ENCODE data around the gene ACVR1.

The ACVR1 gene

DNA sequence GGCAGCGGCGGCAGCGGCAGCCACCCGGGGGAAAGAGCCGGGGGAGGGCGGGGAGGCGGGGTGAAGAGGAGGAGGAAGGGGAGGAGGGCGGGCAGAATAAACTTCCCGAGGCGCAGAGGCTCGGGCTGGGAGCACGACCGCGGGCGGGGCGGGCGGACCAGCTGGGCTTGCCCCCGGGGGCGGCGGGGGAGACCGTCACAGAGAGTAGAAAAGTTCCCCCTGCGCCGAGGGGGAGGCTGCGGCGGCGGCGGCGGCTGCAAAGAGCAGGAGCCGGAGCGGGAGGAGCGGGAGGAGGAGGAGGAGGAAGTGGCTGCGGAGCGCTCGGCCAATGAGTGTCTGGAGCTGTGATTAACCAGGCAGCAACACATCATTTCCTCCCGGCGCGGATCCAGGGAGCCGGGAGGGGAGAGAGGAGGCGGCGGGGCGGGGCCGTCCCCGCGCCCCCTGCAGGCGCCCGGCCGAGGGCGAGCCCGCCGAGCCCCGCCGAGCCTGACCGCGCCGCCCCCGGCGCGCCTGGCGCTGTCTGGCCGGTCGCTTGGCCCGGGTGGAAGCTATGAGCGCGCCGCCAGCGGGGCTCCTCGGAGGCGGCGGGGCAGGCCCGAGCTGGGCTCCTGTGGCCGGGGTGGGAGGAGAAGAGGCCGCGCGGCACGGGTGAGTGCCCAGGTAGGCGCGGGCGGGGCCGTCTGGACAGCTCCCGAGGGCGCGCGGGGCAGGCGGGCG, at the start of gene ACVR1:
Gene ACVR1, minus strand, starts transcription at position 265 of the 720 bp plus-strand sequence. CDS start 76,837 bp downstream, outside the sequence.
- DNase-seq = peak; percentile 89

DNA sequence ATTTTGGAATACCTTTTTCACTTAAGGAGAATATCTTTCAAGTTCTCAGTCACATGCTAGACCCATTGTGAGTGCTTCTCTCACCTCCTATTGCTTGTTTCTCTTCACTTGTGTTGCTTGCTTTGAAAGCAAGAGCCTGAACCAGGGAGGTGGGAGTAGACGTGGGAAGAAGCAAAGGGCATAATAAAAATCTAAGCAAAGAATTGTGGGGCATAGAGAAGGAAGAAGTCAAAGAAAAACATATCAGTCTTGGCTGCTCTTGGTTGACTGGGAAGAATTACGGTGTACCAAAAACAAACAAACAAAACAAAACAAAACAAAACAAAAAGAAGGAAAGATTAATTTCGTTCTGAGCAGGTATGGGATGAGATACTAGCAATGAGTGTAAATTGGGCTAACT, 48.9 kb upstream of the ACVR1 start:
- no peak for DNase-seq

DNA sequence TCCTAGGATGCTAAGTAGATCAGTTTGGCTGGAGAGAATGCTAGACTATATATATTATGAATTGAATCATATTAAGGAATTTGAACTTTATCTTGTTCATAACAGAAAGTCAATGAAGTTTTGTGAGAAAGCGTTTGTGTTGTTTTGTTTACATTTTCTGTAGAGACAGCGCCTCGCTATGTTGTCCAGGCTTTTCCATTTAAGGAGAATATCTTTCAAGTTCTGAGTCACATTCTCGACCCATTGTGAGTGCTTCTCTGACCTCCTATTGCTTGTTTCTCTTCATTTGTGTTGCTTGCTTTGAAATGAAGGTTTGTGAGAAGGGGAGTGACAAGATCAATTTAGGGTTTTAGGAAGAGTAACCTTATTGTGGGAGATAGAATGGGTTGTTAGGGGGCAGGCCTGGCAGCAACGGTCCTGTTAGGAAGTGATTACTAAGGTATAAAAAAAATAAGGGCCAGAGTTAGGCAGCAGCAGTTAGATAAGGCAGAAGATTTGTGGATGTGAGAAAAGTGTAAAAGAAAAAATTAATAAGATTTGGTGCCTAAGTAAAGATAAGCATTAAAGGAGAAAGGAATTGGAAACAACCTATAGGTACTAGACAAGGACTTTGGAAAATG, 47.6 kb upstream of the ACVR1 start:
- no peak for DNase-seq

DNA sequence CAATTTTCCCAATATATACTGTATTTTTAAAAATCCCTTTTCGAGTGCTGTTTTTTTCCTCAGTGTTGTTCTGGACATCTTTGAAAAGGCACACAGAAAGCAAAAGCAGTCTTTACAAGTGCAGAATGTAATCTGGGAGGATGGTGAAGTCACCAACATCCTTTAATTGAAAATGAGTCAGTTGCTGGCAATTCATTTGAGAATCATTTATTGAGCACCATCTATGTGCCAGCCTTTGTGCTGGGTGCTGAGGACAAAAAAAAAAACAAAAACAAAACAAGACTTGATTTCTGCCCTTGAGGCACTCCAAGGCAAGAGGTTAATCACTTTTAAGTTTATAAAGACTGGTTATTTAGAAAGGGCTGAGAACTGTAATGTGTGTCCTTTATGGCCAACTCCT, 46.7 kb upstream of the ACVR1 start:
- DNase-seq = no peak

DNA sequence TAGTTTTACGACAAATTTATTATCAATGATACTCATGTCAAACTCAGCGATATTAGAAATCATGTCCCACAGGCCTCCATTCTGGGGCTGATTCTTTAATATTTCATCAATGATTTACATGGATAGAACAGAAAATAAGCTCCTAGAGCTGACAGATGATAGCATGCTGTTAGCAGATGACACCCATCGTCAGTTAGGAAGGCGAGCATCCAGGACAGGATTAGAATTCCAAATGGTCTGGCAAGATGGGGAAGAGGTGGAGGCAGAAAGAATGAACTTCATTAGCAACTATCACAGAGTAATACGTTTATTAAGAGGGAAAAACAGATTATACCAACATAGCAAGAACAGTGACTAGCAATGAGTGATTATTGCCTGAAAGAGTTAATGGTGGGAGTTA, 46.2 kb upstream of the ACVR1 start:
- no peak for DNase-seq

DNA sequence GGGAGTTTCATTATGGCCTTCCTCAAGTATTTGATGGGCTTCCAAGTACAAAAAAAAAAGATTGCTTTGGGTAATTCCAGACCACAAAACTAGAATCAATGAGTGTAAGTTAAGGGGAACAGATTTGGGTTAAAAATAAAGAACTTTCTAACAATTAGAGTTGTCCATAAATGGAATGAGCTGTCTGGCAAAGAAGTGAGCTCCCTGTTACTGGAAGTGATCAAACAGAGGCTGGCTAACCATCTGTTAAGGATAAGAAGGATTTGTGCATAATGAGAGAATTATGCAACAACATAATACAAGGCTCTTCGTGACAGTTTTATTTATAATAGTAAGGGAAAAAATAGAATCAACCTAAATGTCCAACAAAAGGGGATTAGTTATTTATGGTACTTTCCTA, 44.6 kb upstream of the ACVR1 start:
- no peak for DNase-seq

DNA sequence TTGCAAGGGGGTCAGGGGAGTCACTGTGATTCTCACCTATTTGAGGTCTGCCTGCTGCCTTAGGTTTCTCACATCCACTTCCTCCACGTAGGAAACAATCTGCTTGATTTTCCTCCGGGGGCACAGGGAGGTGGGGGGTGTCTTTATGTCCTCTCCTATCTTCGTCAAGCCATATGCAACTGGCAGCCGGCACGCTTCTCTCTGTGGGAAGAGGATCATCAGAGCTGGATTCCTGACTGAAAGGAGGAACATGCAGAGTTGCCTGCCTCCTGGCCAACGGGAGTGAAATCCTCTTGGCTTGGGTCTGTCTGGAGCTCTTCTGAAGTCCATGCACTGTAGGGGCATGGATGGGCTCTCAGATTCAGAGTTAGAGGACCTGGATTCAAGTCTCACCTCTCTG, 43.1 kb upstream of the ACVR1 start:
- DNase-seq = no peak

DNA sequence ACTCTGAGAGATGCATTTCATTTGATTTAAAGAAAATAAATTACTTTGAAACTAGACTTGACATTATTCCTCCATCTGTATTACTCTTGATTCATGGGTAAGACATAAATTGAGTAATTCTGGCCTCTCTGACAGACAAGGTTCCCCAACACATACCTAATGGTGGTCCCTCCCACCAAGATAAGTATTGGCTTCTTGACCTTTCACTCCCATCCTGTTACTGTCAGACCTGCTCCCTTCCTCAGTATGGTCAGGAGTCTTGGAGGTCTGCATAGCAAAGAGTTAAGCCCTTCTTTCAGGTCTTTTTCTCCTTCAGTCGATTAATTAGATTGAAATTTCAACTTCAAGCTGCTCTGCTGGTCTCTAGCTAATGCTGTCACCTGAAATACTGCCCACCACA, 42.2 kb upstream of the ACVR1 start:
- DNase-seq = no peak

DNA sequence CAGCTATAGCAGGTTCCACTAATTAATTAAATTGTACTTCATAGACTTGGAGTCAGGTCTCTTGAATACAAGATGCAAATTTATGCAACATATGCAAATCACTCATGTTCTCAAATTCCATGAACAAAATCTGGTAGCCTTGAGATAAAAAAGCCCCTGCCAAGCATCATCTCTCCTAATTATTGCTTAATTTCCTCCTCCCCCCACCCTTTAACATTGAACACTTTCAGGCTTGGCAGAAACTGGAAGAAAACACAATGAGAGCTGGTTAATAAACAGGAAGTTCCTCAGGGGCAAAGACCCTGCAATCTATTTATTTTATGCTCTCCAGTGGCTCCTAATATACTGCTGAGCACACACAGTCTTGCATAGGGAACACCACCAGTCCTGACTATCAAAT, 35.6 kb upstream of the ACVR1 start:
- no peak for DNase-seq

DNA sequence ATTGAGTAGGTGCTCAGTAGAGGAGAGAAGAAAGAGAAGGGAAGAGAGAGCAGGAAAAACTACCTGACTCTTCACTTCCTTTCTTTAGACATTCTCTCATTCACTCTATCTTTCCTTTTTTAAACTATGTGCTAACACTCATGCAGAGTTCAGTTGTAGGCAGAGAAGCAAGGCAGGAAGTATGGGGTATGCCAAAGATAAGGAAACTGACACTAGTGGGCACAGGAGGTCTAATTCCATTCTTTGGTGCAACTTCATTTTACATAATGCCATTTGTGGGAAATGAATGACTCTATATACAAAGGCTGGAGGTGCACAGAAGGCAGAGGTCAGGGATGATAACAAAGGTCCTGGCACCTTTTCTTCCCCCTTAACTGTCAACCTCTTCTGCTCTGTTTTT, 35.1 kb upstream of the ACVR1 start:
- DNase-seq = no peak

DNA sequence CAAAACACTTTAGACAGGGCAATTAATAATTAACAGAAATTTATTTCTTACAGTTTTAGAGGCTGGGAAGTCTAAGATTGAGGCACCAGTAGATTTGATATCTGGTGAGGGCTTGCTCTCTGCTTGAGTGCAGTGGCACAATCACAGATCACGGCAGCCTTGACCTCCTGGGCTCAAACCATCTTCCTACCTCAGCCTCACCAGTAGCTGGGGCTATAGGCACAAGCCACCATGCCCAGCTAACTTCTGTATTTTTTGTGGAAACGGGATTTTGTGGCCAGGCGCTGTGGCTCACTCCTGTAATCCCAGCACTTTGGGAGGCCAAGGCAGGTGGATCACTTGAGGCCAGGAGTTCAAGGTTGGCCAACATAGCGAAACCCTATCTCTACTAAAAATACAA, 29.0 kb upstream of the ACVR1 start:
- no peak for DNase-seq

DNA sequence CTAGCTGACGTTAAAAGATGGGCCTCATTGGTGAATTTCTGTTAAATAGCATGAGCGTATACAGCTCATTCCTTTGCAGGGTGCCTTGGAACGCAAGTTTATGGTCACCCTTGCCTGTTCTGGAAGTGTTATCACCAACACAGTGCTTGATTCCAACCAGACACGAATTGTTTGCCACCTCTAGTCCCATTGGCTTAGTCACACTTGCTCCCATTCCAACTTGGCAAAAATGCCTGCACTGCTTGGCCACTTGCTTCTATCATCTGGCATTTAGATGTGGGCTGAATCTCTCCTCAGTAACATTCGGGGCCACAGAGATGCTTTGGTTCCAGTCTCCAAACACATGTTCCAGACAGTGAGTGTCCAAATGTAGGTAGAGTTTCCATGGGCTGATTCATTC, 27.5 kb upstream of the ACVR1 start:
- no peak for DNase-seq

DNA sequence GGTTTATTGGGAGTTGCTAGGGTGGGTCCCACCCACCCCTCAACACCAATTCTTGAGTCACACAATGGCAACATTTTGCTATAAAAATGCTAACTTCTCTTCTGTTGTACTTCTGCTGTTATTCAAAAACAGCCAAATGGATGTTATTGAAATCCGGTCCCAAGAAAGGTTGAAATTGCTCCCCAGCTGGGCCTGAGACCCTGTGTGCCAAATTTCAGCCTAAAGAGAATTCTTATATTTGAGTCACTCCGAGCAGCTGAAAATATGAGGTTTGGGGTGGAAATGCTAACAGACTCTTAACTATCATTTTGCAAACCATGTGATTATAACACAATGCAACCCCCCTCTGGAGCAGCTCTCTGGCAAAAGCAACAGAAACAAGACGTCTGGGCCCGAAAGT, 27.0 kb upstream of the ACVR1 start:
- no peak for DNase-seq

DNA sequence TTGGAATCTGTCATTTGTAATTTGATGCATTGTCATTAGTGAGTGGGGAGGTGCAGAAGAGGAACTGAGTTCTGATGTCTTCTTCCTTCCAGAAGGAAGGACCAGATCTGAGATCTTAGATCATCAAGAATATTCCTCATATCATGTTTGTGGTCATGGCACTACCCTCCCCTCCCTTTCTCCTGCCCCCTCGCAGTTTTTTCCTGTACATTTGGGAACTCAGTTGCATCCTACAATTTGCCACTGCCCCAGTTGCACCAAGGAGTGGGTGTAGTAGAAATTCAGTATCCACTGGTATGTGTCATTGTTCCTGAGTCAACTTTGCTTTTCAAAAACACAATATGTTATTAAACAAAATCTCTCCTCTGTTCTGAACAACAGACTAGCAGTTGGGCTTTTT, 26.6 kb upstream of the ACVR1 start:
- DNase-seq = no peak

DNA sequence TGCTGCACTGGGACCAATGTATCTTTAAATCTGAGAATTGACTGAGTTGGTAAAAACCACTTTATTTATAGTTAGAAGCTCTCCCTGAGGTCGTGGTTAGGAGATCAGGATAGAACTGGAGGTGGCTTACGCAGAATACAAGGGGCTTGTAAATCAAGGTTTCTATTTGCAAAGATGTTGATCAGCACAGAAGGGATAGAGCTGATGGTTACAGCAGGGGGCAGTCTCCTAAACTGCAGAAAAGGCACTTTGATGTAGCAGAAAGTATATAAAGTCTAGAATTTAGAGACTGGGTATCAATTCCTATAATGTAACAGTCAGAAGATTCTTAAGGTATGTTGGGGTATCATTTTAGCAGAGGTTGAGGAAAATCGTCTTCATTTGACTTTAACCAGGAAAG, 25.2 kb upstream of the ACVR1 start:
- DNase-seq = no peak

DNA sequence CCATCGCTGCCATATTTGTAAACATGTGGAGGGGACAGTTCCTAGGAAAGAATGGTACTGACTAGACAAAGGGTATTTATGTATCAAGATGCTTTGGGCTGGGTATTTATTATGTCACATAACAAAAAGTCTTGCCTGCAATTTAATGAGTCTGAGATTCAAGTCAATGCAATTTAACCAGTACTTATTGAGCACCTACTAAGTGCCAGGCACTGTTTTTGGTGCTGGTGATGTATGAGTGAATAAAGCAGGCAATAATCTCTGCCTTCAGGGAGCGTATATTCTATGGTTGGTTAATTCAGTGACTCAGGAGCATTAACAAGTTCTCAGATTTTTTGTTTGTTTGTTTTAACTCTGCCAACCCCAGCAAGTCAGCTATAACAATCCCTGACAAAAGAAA, 24.6 kb upstream of the ACVR1 start:
- no peak for DNase-seq

DNA sequence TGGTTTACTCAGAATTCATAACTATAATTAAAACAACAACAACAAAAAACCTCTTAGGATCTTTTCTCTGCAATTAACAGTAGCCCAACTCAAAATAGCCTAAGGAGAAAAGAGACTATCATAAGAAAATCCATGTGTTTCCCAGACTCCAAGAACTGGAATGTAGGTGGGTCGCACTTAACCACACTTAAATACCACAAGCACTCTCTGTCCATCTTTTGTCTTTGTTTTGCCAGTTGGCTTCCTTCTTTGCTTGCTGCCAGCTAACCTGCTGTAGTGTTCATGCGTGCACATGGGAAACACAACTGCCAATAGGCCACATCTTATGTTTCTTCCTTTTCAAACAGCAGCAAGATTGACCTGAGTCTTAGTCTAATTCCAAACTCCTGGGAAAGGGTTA, 24.1 kb upstream of the ACVR1 start:
- no peak for DNase-seq

DNA sequence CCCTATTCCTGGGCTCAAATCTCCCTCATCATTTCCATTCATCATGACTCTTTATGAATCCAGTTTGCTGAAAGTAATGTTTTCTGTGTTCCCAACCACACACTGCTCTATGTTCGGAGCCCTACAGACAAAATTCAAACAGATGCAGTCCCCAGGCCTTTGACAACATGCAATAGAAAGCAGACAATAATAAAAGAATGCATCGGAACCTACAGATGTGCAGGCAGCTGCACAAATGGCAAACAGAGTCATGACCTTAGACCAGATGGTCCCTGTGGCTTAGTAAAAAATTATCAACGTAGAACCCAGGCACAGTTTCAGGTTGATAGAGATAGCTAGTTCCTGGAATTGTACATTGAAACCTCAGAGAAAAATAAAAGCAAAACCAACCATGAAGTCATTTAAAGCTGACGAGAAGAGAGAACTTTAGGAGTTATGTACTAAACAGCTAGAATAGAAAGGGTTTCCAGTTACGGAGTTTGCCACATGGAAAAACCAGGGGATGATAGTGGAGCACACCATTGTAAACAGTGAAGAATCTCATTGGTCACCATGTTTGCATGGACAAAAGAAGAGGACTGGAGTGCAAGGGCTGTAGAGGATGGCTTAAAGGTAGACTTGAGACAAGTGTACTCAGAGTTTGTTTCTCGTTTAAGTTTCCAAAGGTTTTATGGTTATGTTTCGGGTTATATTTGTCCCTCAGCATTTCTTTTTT, 23.2 kb upstream of the ACVR1 start:
- DNase-seq = no peak

DNA sequence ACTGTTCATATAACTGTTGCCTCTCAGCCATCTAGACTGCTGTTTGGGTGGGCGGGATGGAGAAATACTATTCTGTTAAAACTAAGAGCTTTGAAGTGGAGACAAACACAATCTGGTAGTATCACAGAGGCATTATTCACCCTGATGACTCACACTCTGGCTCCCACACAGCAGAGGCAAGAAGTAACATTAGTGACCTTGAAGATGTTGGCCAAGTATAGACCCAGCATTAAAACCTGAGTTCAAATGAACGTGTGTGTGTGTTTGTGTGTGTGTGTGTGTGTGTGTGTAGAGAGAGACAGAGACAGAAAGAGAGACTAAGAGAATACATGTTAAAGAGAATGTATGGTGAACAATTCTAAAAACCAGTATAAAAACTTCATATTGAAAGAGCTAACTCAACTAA, 22.5 kb upstream of the ACVR1 start:
- no peak for DNase-seq

DNA sequence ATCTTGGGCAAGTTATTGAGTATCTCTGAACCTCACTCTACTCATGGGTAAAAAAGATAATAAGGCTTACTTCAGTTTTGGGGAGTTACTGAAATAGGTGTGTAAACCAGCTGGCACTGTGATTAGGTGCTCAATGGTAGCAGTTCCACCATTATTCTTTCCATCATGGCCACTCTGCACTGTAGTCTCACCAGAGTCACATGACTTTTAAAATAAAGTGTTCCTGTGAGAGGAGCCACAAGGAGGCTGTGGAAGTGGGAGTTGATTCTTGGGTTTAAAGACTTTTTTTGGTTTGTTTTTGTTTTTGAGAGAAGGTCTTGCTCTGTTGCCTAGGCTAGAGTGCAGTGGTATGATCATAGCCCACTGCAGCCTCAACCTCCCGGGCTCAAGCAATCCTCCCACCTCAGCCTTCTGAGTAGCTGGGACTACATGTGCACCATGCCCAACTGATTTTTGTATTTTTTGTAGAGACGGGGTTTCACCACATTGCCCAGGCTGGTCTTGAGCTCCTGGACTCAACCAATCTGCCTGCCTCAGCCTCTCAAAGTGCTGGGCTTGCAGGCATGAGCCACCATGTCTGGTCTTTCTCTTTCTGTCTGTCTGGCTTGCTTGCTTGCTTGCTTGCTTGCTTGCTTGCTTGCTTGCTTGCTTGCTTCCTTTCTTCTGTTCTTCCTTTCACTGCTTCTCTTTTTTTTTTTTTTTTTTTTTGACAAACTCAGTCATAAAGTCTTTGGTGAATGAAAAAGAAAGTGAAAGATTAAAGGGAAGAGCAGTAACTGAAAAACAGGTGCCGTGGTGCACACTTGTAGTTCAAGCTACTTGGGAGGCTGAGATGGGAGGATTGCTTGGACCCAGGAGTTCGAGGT, 21.2 kb upstream of the ACVR1 start:
- no peak for DNase-seq

DNA sequence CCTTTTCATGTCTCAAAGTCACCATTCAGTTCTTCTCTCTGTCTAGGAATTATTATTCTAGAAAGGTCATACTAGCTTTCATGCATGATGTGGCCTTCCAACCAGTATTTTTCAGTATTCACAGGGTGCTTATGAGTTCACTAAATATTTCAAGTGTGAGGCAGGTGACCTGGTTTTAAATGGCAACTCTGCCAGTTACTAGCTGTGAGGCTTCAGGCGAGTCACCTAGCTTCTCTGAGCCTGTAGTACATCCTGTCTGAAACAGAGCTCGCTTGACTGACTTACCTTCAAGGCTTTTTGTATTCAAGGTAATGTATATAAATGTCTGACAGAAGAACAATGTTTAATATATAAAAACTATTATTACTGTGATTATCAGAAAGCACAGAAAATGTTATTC, 19.4 kb upstream of the ACVR1 start:
- DNase-seq = no peak

DNA sequence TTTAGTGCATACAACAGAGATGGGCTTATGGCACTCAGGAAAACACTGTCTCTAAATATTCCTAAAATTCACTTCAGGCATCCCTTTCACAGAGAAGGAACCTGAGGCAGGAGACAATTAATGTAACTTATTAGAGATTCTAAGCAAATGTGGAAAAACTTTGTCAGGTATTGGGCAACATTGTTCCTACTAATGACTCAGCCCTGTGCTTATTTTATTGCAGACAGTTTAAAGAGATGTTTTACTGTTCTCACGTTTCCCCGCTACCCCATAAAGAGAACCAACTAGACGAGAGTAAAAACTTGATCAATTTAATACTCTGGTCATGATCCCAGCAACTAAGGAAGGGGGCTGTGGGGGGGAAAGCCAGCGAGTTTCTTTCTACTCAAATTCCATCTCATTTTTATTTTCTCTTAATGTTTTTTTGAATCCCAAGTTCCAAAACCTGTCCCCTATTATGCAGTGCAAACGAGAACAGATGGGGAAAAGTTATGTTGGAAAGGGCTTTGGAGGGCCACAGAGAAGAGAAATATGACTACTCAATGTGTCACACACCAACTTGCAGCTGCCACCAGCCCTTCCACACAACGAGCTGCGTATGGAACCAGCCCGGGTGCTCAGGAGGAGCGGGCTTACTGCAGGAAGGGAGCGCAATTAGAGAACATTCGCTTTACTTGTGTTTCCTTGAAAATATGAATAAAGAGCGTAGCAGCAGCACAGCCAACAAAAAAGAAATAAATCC, 18.7 kb upstream of the ACVR1 start:
- DNase-seq = no peak

DNA sequence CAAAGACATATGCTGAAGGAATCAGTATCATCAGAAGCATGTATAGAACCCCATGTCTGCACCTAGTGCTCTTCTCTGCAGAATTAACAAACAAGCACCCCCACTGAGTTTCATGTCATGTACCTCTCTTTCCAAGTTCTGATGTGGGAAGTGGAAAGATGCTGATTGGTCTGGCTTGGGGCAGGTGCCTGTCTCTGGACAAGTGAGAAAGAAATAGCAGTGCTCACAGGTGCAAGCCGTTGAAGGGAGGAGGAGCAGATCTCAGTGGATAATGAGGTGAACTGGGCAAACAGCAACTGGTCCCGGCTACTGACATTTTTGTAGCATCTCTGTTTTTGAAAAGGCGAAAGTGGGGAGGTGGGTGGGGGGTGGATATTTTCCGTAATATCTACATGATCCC, 17.5 kb upstream of the ACVR1 start:
- no peak for DNase-seq

Data from NCI-H1105 treated with DMSO at 0.1 percent for 48 hours (cell line).